ENCODE measurements around the gene CCT6A.
A peak's percentile ranks its signal among the peaks of the same experiment; 100 is the strongest.
"Not testable (repeated sequence)": the region's sequence is repeated elsewhere in the genome, so short reads cannot be mapped to it uniquely, and the experiment has no call there.

CCT6A gene

GRCh38 chr7:56099653-56100052, 48.1 kb downstream of the CCT6A start:
- no peak for DNase-seq (ENCODE audit: low spot score)

- DNase-seq (ENCODE audit: low spot score): not testable (repeated sequence)
Observed at GRCh38 chr7:56104138-56104537, 52.6 kb downstream of the CCT6A start.

- DNase-seq (ENCODE audit: low spot score): no peak
Observed at GRCh38 chr7:56105508-56105907, 53.9 kb downstream of the CCT6A start.

GRCh38 chr7:56106108-56107073, 54.8 kb downstream of the CCT6A start, which contains the start of gene CHCHD2:
CHCHD2 (minus strand) TSS chr7:56106476; CDS start chr7:56106413, 63 bp downstream.
- DNase-seq (ENCODE audit: low spot score): peak; percentile 97

GRCh38 chr7:56107954-56108258, 56.3 kb downstream of the CCT6A start:
- no peak for DNase-seq (ENCODE audit: low spot score)

- no peak for DNase-seq (ENCODE audit: low spot score)
Observed at GRCh38 chr7:56110611-56111010, 59.0 kb downstream of the CCT6A start.

GRCh38 chr7:56112244-56112643, 60.7 kb downstream of the CCT6A start:
- DNase-seq (ENCODE audit: low spot score): not testable (repeated sequence)

Measured in germinal center (tissue), 1 donor.